ENCODE measurements around the gene NPAS3. TPM values are rescaled to one million over a fixed set of nuclear protein-coding genes. Genes with fewer than 3 reads are reported as not detected.

NPAS3 gene
- total RNA-seq, 1 donor from 2014 or later: 2.4 TPM

- Mint-ChIP-seq H3K27ac (ENCODE audit: unreplicated experiment) (no peak overlapping the region), H3K36me3 (ENCODE audit: unreplicated experiment) (no peaks in the 10 kb centered on the region), H3K9me3 (ENCODE audit: unreplicated experiment) (no peaks in the 10 kb centered on the region), H3K4me3 (ENCODE audit: unreplicated experiment) (no peak overlapping the region), H3K4me1 (ENCODE audit: low read depth, unreplicated experiment) (no peaks in the 10 kb centered on the region), H3K27me3 (ENCODE audit: unreplicated experiment) (no peaks in the 10 kb centered on the region)
- DNase-seq: no peak
- no peak for TF ChIP-seq CTCF (IDR thresholded peaks at IDR 0.05; ENCODE audit: partially characterized antibody, unreplicated experiment)
These were observed 337.2 kb downstream of the NPAS3 start for GRCh38 chr14:33275879-33276278.

- no peak overlapping the region for H3K27ac Mint-ChIP-seq (ENCODE audit: unreplicated experiment)
- no peaks in the 10 kb centered on the region for H3K27me3 Mint-ChIP-seq (ENCODE audit: unreplicated experiment)
- H3K4me3 Mint-ChIP-seq (ENCODE audit: unreplicated experiment): no peak overlapping the region
- no peaks in the 10 kb centered on the region for H3K9me3 Mint-ChIP-seq (ENCODE audit: unreplicated experiment)
- no peaks in the 10 kb centered on the region for H3K36me3 Mint-ChIP-seq (ENCODE audit: unreplicated experiment)
- no peak for DNase-seq
- H3K4me1 Mint-ChIP-seq (ENCODE audit: low read depth, unreplicated experiment): no peaks in the 10 kb centered on the region
- no peak for TF ChIP-seq CTCF (IDR thresholded peaks at IDR 0.05; ENCODE audit: partially characterized antibody, unreplicated experiment)
These were observed 341.2 kb downstream of the NPAS3 start for GRCh38 chr14:33279865-33280264.

GRCh38 chr14:33280646-33281045, 342.0 kb downstream of the NPAS3 start:
- H3K36me3 Mint-ChIP-seq (ENCODE audit: unreplicated experiment): no peaks in the 10 kb centered on the region
- DNase-seq: no peak
- H3K27me3 Mint-ChIP-seq (ENCODE audit: unreplicated experiment): no peaks in the 10 kb centered on the region
- H3K27ac Mint-ChIP-seq (ENCODE audit: unreplicated experiment): no peak overlapping the region
- no peaks in the 10 kb centered on the region for H3K4me1 Mint-ChIP-seq (ENCODE audit: low read depth, unreplicated experiment)
- TF ChIP-seq CTCF (IDR thresholded peaks at IDR 0.05; ENCODE audit: partially characterized antibody, unreplicated experiment): no peak
- no peaks in the 10 kb centered on the region for H3K9me3 Mint-ChIP-seq (ENCODE audit: unreplicated experiment)
- H3K4me3 Mint-ChIP-seq (ENCODE audit: unreplicated experiment): no peak overlapping the region

GRCh38 chr14:33282331-33283230, 343.9 kb downstream of the NPAS3 start:
- Mint-ChIP-seq H3K4me3 (ENCODE audit: unreplicated experiment) (no peak overlapping the region), H3K4me1 (ENCODE audit: low read depth, unreplicated experiment) (no peaks in the 10 kb centered on the region), H3K9me3 (ENCODE audit: unreplicated experiment) (no peaks in the 10 kb centered on the region), H3K27me3 (ENCODE audit: unreplicated experiment) (no peaks in the 10 kb centered on the region), H3K36me3 (ENCODE audit: unreplicated experiment) (no peaks in the 10 kb centered on the region), H3K27ac (ENCODE audit: unreplicated experiment) (no peak overlapping the region)
- DNase-seq: no peak
- no peak for TF ChIP-seq CTCF (IDR thresholded peaks at IDR 0.05; ENCODE audit: partially characterized antibody, unreplicated experiment)

All from glutamatergic neuron (in vitro differentiated cells).